Left renal cortex interstitium (tissue), 4 donors: ENCODE results near the gene LRRC42. TPM values are rescaled to one million over a fixed set of nuclear protein-coding genes. Genes with fewer than 3 reads are reported as not detected.

Source experiments
- polyA plus RNA-seq, 4 donors: library from polyadenylated mRNA; unstranded; fragments of 120-200 nt; gene quantifications; one replicate each; pipeline ENCODE4 v1.2.1, GENCODE V29; 2013; ENCODE audit not compliant: insufficient read length in 4 of 4

Gene LRRC42
- polyA plus RNA-seq, 4 donors, result 38.6 to 48.1 (median 42.1) TPM

Other genes starting within 250 kb of the LRRC42 start
- 1 to 10 TPM; 1.8 to 3.6 (median 3.0) TPM for gene GLIS1, start 207.2 kb upstream of the LRRC42 start, polyA plus RNA-seq
- gene NDC1, start 108.1 kb upstream of the LRRC42 start, polyA plus RNA-seq, result 10 to 100 TPM; 25.6 to 31.6 (median 29.0) TPM
- 10 to 100 TPM; 31.1 to 36.3 (median 33.1) TPM for gene YIPF1, start 56.6 kb upstream of the LRRC42 start, polyA plus RNA-seq
- gene DIO1, start 52.2 kb upstream of the LRRC42 start, polyA plus RNA-seq, result 10 to 100 TPM in 1 of 4 donors, 1 to 10 TPM in 3; 3.8 to 10.3 (median 7.8) TPM
- 10 to 100 TPM; 44.9 to 66.6 (median 48.3) TPM for gene IFT25, start 651 bp upstream of the LRRC42 start, polyA plus RNA-seq
- gene LDLRAD1, start 71.8 kb downstream of the LRRC42 start, polyA plus RNA-seq, result under 1 TPM in 1 of 4 donors, not detected in 3; 0.08 TPM
- 100 to 1,000 TPM; 304 to 435 (median 349) TPM for gene TMEM59, start 106.9 kb downstream of the LRRC42 start, polyA plus RNA-seq
- 1 to 10 TPM; 8.2 to 9.6 (median 8.6) TPM for gene TCEANC2, start 107.3 kb downstream of the LRRC42 start, polyA plus RNA-seq
- under 1 TPM in 2 of 4 donors, not detected in 2; 0.08 to 0.11 TPM for gene CDCP2, start 206.7 kb downstream of the LRRC42 start, polyA plus RNA-seq